Adrenal gland (tissue), 12 donors: ENCODE data around the gene SCARF1. TPM values are rescaled to one million over a fixed set of nuclear protein-coding genes. Genes with fewer than 3 reads are reported as not detected.

ENCODE experiments used
- DNase-seq, 7 donors: peaks; one replicate each; pipeline ENCODE4 v3.0.0-alpha.2; 2019 to 2020
- H3K27ac ChIP-seq, 5 donors: fragments of 200-600 bp; sonication (generic) in 4 of 5; 1 replicate in 3 of 5; 2 replicates in 2 of 5; pipeline versions ENCODE4 v1.5.1 to v1.8.0; 2016 to 2020; ENCODE audit warnings: mild to moderate bottlenecking in 1 of 5
- H3K27me3 ChIP-seq: fragments of 200-600 bp; 2 replicates; pipeline ENCODE4 v1.8.0; 2021
- H3K36me3 ChIP-seq, 2 donors: fragments of 200-600 bp; replicated peaks in 1 of 2; 1 replicate in 1 of 2; 2 replicates in 1 of 2; pipeline versions ENCODE4 v1.5.1 to v1.8.0; 2018 to 2022
- H3K4me1 ChIP-seq, 2 donors: fragments of 200-600 bp; replicated peaks in 1 of 2; 1 replicate in 1 of 2; 2 replicates in 1 of 2; pipeline versions ENCODE4 v1.5.1 to v1.8.0; 2018 to 2021
- H3K4me3 ChIP-seq, 4 donors: fragments of 200-600 bp; sonication (generic) in 3 of 4; one replicate each; pipeline ENCODE4 v1.5.1; 2016 to 2018
- H3K9me3 ChIP-seq, 3 donors: fragments of 200-600 bp; sonication (generic) in 1 of 3; replicated peaks in 1 of 3; 1 replicate in 2 of 3; 2 replicates in 1 of 3; pipeline versions ENCODE4 v1.5.1 to v1.8.0; 2016 to 2021
- POLR2A ChIP-seq, 2 donors: fragments of 450-650 bp; IDR thresholded peaks; one replicate each; pipeline ENCODE4 v1.6.1; 2017; ENCODE audit warnings: antibody characterized with exemption in 2 of 2, mild to moderate bottlenecking in 2 of 2, moderate library complexity in 1 of 2
- WGBS, 4 donors: extraction: QIAGEN DNeasy Blood & Tissue Kit in 2 of 4; methylation state at CpG; one replicate each; pipeline versions ENCODE4 v1.1.5 to v1.1.7; 2013 to 2017; 5-methylcytosine and 5-hydroxymethylcytosine counted together
- intact Hi-C, 2 donors: fragments of 100-400 bp; cut with DNase I; formaldehyde crosslinking; loops; one replicate each; pipeline versions ENCODE4 v1.14.1 to v1.15.0; 2022 to 2023
- polyA plus RNA-seq, 3 donors: library from polyadenylated mRNA; stranded (reverse); fragments of 200-250 nt in 2 of 3; fragments of 350-450 nt in 1 of 3; fragmentation: Illumina TruSeq in 1 of 3; extraction: RNeasy Lipid Tissue Mini Kit (QIAGEN cat#74804) in 1 of 3; gene quantifications; one replicate each; pipeline ENCODE4 v1.2.3, GENCODE V29; 2013 to 2014
- small RNA-seq, 2 donors: library from RNA; depleted of rRNA; stranded (forward); fragments of <200 nt; gene quantifications; one replicate each; pipeline ENCODE3, GENCODE V24; 2016
- total RNA-seq, 9 donors: library from RNA; depleted of rRNA in 4 of 9; stranded (reverse); fragments of >200 nt in 4 of 9; fragments of 120-200 nt in 1 of 9; fragmentation: NEBNext Ultra II Directional in 1 of 9; extraction: Animal tissue kit (Norgen Biotek cat#: 25700) in 1 of 9; gene quantifications; one replicate each; pipeline versions ENCODE4 v1.1.0 to v1.2.4, GENCODE V29; 2013 to 2023
- TF ChIP-seq, protein P1 (sequence below), 6 experiments: fragments of 450-650 bp in 4 of 6; fragments of 200-600 bp in 2 of 6; sonication (generic) in 1 of 6; IDR thresholded peaks; 1 replicate in 5 of 6; 2 replicates in 1 of 6; pipeline versions ENCODE4 v1.5.1 to v1.8.0; 2016 to 2021; ENCODE audit warnings: antibody characterized with exemption in 6 of 6, mild to moderate bottlenecking in 2 of 6, moderate library complexity in 1 of 6
- donor health status: healthy with polysubstance abuse.
- donor health status: Bipolar disorder and iron deficiency.
- donor health status: DM: yes; HTN: yes; CAD: no.
- donor health status: DM: no; HTN: no; CAD: no.
- donor health status: DM: no; HTN: no; CAD: no.
- donor health status: DM: yes; HTN: yes; CAD: no.

The SCARF1 gene
- total and polyA plus RNA-seq, 12 donors: 0.81 to 24.8 (median 16.0) TPM

DNA sequence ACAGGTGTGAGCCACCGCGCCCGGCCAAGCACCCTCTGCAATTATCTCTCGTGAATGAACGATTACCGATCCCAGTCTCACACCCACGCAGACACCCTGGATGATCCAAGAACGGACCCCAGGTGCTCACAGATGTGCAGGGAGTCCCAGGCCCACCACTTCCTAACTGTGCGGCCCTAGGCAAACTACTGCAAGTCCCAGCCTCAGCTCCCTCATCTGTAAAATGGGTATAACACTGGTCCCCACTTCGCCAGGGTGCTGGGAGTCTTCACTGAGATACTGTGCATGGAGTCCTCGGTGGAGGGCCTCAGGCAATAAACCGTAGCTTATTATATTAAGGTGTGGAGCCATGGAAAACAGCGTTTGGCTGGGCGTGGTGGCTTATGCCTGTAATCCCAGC, 61.4 kb downstream of the SCARF1 start:
- H3K36me3 ChIP-seq: peaks cover 0 to 16% of the 10 kb centered on the region in 2 donors
- no peak for TF ChIP-seq POLR2A (IDR thresholded peaks at IDR 0.05)
- TF ChIP-seq, protein P1, sequence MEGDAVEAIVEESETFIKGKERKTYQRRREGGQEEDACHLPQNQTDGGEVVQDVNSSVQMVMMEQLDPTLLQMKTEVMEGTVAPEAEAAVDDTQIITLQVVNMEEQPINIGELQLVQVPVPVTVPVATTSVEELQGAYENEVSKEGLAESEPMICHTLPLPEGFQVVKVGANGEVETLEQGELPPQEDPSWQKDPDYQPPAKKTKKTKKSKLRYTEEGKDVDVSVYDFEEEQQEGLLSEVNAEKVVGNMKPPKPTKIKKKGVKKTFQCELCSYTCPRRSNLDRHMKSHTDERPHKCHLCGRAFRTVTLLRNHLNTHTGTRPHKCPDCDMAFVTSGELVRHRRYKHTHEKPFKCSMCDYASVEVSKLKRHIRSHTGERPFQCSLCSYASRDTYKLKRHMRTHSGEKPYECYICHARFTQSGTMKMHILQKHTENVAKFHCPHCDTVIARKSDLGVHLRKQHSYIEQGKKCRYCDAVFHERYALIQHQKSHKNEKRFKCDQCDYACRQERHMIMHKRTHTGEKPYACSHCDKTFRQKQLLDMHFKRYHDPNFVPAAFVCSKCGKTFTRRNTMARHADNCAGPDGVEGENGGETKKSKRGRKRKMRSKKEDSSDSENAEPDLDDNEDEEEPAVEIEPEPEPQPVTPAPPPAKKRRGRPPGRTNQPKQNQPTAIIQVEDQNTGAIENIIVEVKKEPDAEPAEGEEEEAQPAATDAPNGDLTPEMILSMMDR (IDR thresholded peaks at IDR 0.05): no peak
- intact Hi-C loops: no loop called here

More for the DNA sequence above, 61.4 kb downstream of the SCARF1 start:
- H3K9me3 ChIP-seq: no peaks in the 10 kb centered on the region
- 93 to 97% (median 95%) methylated on average over 13 to 14 of the region's 14 CpGs for WGBS, 4 donors
- no peaks in the 10 kb centered on the region for H3K4me1 ChIP-seq
- no peak for DNase-seq
- no peak overlapping the region for H3K4me3 ChIP-seq
- no peak overlapping the region for H3K27ac ChIP-seq
- H3K27me3 ChIP-seq: no peaks in the 10 kb centered on the region

Small RNAs within 50 kb of the gene (small RNA-seq; reads per million reads assigned to genes)
- 0 reads per million in 2 donors for gene RN7SL105P

Other genes with a start within 250 kb of the SCARF1 start
- 100 to 1,000 TPM; 310 to 744 (median 539) TPM for gene YWHAE, start 245.5 kb downstream of the SCARF1 start, total RNA-seq
- 100 to 1,000 TPM; 340 to 884 (median 511) TPM for gene YWHAE, start 245.5 kb downstream of the SCARF1 start, polyA plus RNA-seq
- gene CRK, start 189.5 kb downstream of the SCARF1 start, total RNA-seq: 10 to 100 TPM; 49.6 to 80.6 (median 59.6) TPM
- gene CRK, start 189.5 kb downstream of the SCARF1 start, polyA plus RNA-seq: 10 to 100 TPM; 20.3 to 62.7 (median 23.0) TPM
- gene MYO1C, start 153.0 kb downstream of the SCARF1 start, total RNA-seq: 100 to 1,000 TPM in 1 of 9 donors, 10 to 100 TPM in 8; 11.6 to 103 (median 72.1) TPM
- 10 to 100 TPM; 35.6 to 71.4 (median 71.3) TPM for gene MYO1C, start 153.0 kb downstream of the SCARF1 start, polyA plus RNA-seq
- gene INPP5K, start 129.1 kb downstream of the SCARF1 start, total RNA-seq: 10 to 100 TPM; 11.1 to 91.6 (median 37.7) TPM
- gene INPP5K, start 129.1 kb downstream of the SCARF1 start, polyA plus RNA-seq: 10 to 100 TPM; 22.6 to 41.1 (median 34.0) TPM
- gene PITPNA, start 82.9 kb downstream of the SCARF1 start, total RNA-seq: 100 to 1,000 TPM in 1 of 9 donors, 10 to 100 TPM in 8; 20.0 to 107 (median 51.9) TPM
- gene PITPNA, start 82.9 kb downstream of the SCARF1 start, polyA plus RNA-seq: 100 to 1,000 TPM in 1 of 3 donors, 10 to 100 TPM in 2; 16.4 to 157 (median 17.8) TPM
- 10 to 100 TPM in 8 of 9 donors, 1 to 10 TPM in 1; 4.8 to 32.5 (median 18.4) TPM for gene SLC43A2, start 16.9 kb downstream of the SCARF1 start, total RNA-seq
- 10 to 100 TPM in 1 of 3 donors, 1 to 10 TPM in 2; 6.8 to 17.2 (median 7.5) TPM for gene SLC43A2, start 16.9 kb downstream of the SCARF1 start, polyA plus RNA-seq
- 10 to 100 TPM; 13.8 to 78.3 (median 29.9) TPM for gene RILP, start 4.1 kb upstream of the SCARF1 start, total RNA-seq
- gene RILP, start 4.1 kb upstream of the SCARF1 start, polyA plus RNA-seq: 10 to 100 TPM; 37.9 to 46.5 (median 40.4) TPM
- gene PRPF8, start 39.1 kb upstream of the SCARF1 start, total RNA-seq: 100 to 1,000 TPM; 136 to 748 (median 227) TPM
- 100 to 1,000 TPM; 107 to 439 (median 155) TPM for gene PRPF8, start 39.1 kb upstream of the SCARF1 start, polyA plus RNA-seq
- 10 to 100 TPM in 5 of 9 donors, 1 to 10 TPM in 4; 6.8 to 48.7 (median 11.4) TPM for gene TLCD2, start 64.6 kb upstream of the SCARF1 start, total RNA-seq
- gene TLCD2, start 64.6 kb upstream of the SCARF1 start, polyA plus RNA-seq: 10 to 100 TPM in 1 of 3 donors, 1 to 10 TPM in 2; 4.3 to 58.8 (median 7.2) TPM
- 10 to 100 TPM; 17.6 to 88.8 (median 44.2) TPM for gene WDR81, start 79.0 kb upstream of the SCARF1 start, total RNA-seq
- gene WDR81, start 79.0 kb upstream of the SCARF1 start, polyA plus RNA-seq: 10 to 100 TPM in 2 of 3 donors, 1 to 10 TPM in 1; 4.9 to 52.3 (median 20.2) TPM
- gene SERPINF2, start 97.1 kb upstream of the SCARF1 start, total RNA-seq: 1 to 10 TPM; 1.3 to 3.7 (median 2.2) TPM
- gene SERPINF2, start 97.1 kb upstream of the SCARF1 start, polyA plus RNA-seq: 1 to 10 TPM in 2 of 3 donors, under 1 TPM in 1; 0.59 to 6.4 (median 5.2) TPM
- 100 to 1,000 TPM in 5 of 9 donors, 10 to 100 TPM in 4; 24.5 to 290 (median 106) TPM for gene SERPINF1, start 116.3 kb upstream of the SCARF1 start, total RNA-seq
- 100 to 1,000 TPM in 2 of 3 donors, 10 to 100 TPM in 1; 70.4 to 310 (median 121) TPM for gene SERPINF1, start 116.3 kb upstream of the SCARF1 start, polyA plus RNA-seq
- 10 to 100 TPM; 10.2 to 20.2 (median 16.2) TPM for gene SMYD4, start 184.2 kb upstream of the SCARF1 start, total RNA-seq
- 10 to 100 TPM in 1 of 3 donors, 1 to 10 TPM in 2; 5.1 to 17.9 (median 8.4) TPM for gene SMYD4, start 184.2 kb upstream of the SCARF1 start, polyA plus RNA-seq
- gene RPA1, start 184.3 kb upstream of the SCARF1 start, total RNA-seq: 100 to 1,000 TPM in 1 of 9 donors, 10 to 100 TPM in 8; 19.3 to 109 (median 23.5) TPM
- gene RPA1, start 184.3 kb upstream of the SCARF1 start, polyA plus RNA-seq: 10 to 100 TPM; 12.9 to 32.8 (median 14.8) TPM